GM18519 (cell line): ENCODE measurements around the gene NEBL.

ENCODE experiments used
- ATAC-seq: cut with Tn5 transposase; IDR thresholded peaks from one replicate; pipeline ENCODE4 v1.9.1; 2021; ENCODE audit warnings: mild to moderate bottlenecking, moderate library complexity; ENCODE audit not compliant: unreplicated experiment, low FRiP score

NEBL gene

GRCh38 chr10:20908391-20908790 is 11.3 kb upstream of the NEBL start:
- ATAC-seq, result no peak

- no peak for ATAC-seq
These were observed 6.7 kb upstream of the NEBL start for GRCh38 chr10:20903635-20904390.

- no peak for ATAC-seq
These were observed 4.0 kb upstream of the NEBL start for GRCh38 chr10:20901110-20901509.

GRCh38 chr10:20898866-20899535 is 1.9 kb upstream of the NEBL start:
- no peak for ATAC-seq

DNA sequence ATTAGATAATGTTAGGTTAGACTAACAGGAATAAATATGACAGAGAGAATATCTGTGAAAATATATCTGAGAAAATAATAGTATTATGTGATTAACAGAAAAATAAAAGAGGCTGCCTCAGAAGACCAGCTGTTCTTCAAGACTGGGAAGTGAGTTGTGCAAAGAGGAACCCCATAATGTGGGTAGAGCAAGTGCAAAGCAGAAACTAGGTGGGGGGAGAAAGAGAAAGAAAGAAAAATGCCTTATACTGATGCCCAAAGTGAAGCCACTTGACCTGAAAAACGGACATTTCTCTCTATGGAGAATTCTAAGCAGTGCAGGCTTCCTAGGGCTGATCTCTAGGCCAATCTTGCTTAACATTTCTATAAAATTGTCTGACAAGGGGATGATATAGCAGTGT is 3.8 kb downstream of the NEBL start:
- no peak for ATAC-seq

- no peak for ATAC-seq
These were observed 4.3 kb downstream of the NEBL start for GRCh38 chr10:20892796-20893195.

GRCh38 chr10:20892011-20892585 is 5.0 kb downstream of the NEBL start:
- ATAC-seq, result no peak

DNA sequence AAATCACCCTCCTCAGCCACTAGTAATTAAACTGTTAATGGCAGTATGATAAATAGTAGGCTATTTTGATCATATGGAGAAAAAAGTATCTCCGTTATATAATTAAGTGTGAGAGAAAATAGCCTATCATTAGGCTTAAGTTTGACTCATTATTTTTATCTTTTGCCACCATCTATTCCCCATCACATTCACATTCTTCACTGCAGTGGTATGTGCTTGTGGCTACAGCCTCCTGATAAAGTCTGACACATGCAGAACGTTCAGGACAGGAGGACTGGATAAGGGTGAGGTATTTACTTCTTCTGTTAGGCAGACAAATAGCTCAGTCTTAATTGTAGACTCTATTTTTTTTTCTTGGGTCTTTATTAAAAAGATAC is 5.8 kb downstream of the NEBL start:
- no peak for ATAC-seq

DNA sequence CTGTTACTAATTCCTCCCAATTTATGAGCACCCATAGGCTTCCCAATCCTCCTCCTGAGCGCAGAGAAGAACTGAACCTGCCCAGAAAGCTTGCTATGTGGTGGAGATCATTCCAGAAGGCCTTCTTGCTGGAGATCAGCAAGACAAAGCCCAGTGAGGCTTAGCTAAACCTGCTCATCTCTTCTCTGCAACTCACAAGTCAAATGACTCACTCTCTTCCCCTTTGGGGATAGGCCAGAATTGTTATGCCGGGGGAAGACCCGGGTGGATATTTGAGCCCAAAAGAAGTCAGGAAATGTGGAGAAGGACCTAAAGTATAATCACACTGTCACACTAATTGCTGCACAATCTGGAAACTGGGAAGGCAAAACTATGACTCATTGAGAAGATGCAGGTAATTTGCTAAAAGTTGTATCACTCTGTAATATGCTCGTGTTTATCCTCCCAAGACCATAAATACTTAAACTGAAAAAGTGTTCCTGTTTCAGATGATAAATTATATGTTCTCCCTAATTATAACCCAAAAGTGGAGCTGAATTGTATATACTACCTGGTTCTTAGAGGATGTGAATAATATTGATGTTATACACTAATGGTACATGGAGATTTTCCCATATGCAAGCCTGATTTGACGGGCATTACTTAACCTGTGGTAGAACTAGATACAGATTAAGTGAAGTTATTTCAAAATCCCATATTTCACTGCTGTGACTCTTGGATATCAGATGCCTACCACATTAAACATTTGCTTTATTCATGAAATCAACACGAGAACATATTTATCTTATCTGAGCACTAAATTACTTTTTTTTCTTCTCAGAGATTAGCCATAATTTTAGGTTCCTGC is 6.4 kb downstream of the NEBL start:
- no peak for ATAC-seq

GRCh38 chr10:20890009-20890408 is 7.1 kb downstream of the NEBL start:
- ATAC-seq, result no peak

DNA sequence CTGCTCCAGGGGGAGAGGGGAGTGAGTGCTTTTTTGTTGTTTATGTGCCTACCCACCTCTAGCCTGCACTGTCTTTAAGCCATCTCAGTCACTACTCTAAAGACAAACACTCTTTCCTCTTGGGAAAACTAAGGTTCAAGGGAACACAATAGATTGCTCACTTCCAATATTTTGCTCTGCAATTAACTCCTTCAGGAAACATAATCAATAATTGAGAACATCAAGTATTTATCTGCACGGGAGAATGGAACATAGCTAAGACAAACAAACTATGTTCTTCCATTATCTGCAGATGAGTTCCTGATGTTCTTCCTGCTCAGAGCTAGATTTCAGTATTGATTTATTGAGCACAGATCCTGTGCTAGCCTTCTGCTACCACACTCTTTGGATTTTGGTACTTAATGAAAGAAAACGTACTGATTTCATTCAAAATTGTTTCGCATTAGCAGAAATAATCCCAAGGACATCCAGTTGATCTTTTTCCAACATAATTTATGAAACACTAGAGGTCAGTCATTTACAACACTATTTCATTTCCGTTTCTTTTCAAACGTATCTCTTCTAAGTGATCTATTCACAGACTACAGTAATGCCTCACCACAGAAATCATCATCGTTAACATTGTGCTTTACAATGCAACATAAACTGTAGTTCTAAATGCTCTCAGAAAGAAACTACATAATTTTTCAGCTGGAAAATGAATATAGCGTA is 8.3 kb downstream of the NEBL start:
- no peak for ATAC-seq

DNA sequence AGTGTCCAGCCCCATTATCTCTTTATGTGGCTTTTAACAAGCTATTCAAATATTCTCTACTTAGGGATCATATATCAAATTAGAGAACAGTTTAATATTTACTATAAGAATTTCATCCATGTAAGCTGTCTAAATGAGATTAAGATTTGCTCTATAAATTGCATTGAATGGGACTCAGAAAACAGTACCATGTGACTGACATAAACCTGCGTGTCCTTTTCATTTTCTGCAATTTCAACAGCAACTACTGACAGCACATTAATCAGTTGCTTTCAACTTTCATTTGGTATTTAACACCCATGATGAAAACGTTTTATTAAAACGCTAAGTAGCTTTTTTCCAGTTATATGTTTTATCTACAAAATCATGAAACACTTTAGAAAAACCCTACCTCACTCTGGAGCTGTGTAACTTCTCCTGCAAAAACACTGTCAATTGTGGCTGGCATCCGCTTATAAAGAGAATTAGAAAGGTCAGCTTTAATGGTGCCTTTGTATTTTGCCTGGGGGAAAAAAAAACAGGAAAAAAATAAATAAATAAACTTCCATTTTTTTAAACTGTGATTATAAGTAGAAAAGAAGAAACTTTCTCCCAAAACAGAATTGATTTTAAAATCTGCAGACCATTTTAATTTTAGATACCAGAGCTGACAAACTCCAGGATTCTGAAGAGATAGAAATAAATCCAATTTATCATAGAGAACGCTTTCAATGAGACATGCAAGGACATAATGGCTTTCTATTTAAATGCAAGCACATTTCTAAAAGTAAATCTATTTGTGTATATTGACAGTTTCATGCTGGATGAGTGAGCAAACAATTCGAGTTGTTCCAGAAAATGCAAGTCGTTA is 9.2 kb downstream of the NEBL start:
- ATAC-seq, result no peak

DNA sequence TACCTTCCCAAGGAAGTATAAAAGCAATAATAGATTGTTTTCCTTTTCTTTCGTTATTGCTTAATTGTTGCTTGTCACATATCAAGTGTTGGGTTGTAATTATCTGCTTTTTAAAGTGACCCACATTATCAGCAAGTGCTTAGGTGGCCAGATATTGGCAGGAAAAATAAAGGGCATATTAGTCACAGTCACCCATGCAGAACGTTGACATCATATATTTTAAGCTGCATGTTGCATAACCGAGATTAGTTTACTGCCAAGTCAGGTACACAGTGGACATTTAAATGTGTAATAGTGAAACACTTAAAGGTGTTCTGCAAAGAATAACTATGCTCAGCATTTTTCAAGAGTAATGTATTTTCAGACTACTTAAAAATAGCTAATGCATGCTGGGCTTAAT is 11.4 kb downstream of the NEBL start:
- ATAC-seq, result no peak

DNA sequence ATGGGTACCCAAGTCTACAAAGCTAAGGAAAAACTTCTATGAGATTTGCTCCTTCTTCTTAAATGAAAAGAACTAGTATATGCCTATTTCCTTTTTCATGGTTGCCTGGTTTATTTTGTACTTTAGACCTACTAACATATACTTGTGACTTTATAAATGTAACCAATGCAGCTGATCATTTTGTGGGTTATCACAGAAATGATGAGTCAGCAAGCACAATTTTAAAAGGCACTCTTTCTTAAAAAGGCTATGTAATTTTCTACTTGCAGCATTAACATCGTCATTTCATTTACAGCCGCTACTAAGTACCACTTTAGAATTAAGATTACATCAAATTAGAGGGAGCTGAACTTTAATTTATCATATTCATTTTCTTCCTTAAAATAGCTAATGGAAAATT is 13.6 kb downstream of the NEBL start:
- ATAC-seq, result no peak

- ATAC-seq, result no peak
These were observed 15.0 kb downstream of the NEBL start for GRCh38 chr10:20882091-20882490.

- no peak for ATAC-seq
These were observed 18.0 kb downstream of the NEBL start for GRCh38 chr10:20879136-20879535.

GRCh38 chr10:20877986-20878983 is 18.8 kb downstream of the NEBL start:
- no peak for ATAC-seq

- ATAC-seq, result no peak
These were observed 19.6 kb downstream of the NEBL start for GRCh38 chr10:20877554-20877953.
